OCI-LY1 (cell line): ENCODE measurements around the gene ALS2CL.

Source experiments
- H2AFZ ChIP-seq: fragments of 200-600 bp; sonication (generic), shearing (Covaris generic); 2 replicates; pipeline ENCODE4 v1.6.0; 2014; ENCODE audit warnings: antibody characterized with exemption, mild to moderate bottlenecking, low read length
- H3F3A ChIP-seq: fragments of 200-600 bp; sonication (generic), shearing (Covaris generic); 2 replicates; pipeline ENCODE4 v1.6.0; 2014; ENCODE audit warnings: mild to moderate bottlenecking, antibody characterized with exemption, low read length, moderate library complexity; ENCODE audit not compliant: insufficient read depth
- H3K27ac ChIP-seq: fragments of 200-600 bp; sonication (generic); 2 replicates; pipeline ENCODE4 v1.5.1; 2014; ENCODE audit warnings: low read length, mixed run types, mild to moderate bottlenecking, low read depth; ENCODE audit not compliant: poor library complexity, severe bottlenecking
- H3K27me3 ChIP-seq: fragments of 200-600 bp; sonication (generic); 2 replicates; pipeline ENCODE4 v1.6.0; 2014; ENCODE audit warnings: antibody characterized with exemption, mild to moderate bottlenecking, low read length, moderate library complexity; ENCODE audit not compliant: insufficient read depth
- H3K36me3 ChIP-seq: fragments of 200-600 bp; sonication (generic); 2 replicates; pipeline ENCODE4 v1.6.1; 2014; ENCODE audit warnings: mild to moderate bottlenecking, antibody characterized with exemption, low read length, moderate library complexity, mixed read lengths; ENCODE audit not compliant: insufficient read depth
- H3K4me1 ChIP-seq: fragments of 200-600 bp; sonication (generic); 2 replicates; pipeline ENCODE4 v1.5.1; 2014; ENCODE audit warnings: mild to moderate bottlenecking, low read length, moderate library complexity; ENCODE audit not compliant: insufficient read depth, severe bottlenecking
- H3K4me2 ChIP-seq: fragments of 200-600 bp; sonication (generic), shearing (Covaris generic); 2 replicates; pipeline ENCODE4 v1.6.1; 2014; ENCODE audit warnings: low read length
- H3K4me3 ChIP-seq: fragments of 200-600 bp; sonication (generic); 2 replicates; pipeline ENCODE4 v1.5.1; 2014; ENCODE audit warnings: low read length, low read depth, mild to moderate bottlenecking, mixed read lengths; ENCODE audit not compliant: poor library complexity, severe bottlenecking
- H3K79me2 ChIP-seq: fragments of 200-600 bp; shearing (Covaris generic); 2 replicates; pipeline ENCODE4 v1.6.1; 2016; ENCODE audit warnings: mixed run types, low read length, mixed read lengths; ENCODE audit not compliant: insufficient read depth
- H3K9ac ChIP-seq: fragments of 200-600 bp; sonication (generic), shearing (Covaris generic); 2 replicates; pipeline ENCODE4 v1.6.1; 2014; ENCODE audit warnings: mild to moderate bottlenecking, low read length, mixed read lengths
- H3K9me2 ChIP-seq: fragments of 200-600 bp; sonication (generic), shearing (Covaris generic); 2 replicates; pipeline ENCODE4 v1.6.1; 2014; ENCODE audit warnings: low read depth, mild to moderate bottlenecking, low read length, mixed read lengths
- H3K9me3 ChIP-seq: fragments of 200-600 bp; shearing (Covaris generic); 2 replicates; pipeline ENCODE4 v1.6.1; 2014; ENCODE audit warnings: low read length, mixed read lengths
- H4K20me1 ChIP-seq: fragments of 200-600 bp; sonication (generic), shearing (Covaris generic); 2 replicates; pipeline ENCODE4 v1.6.0; 2016; ENCODE audit warnings: mild to moderate bottlenecking, low read length; ENCODE audit not compliant: insufficient read depth
- EZH2 ChIP-seq: fragments of 200-600 bp; sonication (generic), shearing (Covaris generic); IDR thresholded peaks from 2 replicates; pipeline ENCODE4 v1.8.0; 2017; ENCODE audit warnings: borderline replicate concordance, mixed run types, mild to moderate bottlenecking, antibody characterized with exemption, low read length, moderate library complexity, mixed read lengths
- TF ChIP-seq, protein P1 (sequence below): fragments of 200-600 bp; sonication (generic), shearing (Covaris generic); IDR thresholded peaks from 2 replicates; pipeline ENCODE4 v1.5.1; 2017; ENCODE audit warnings: mild to moderate bottlenecking, antibody characterized with exemption, low read length, moderate library complexity, mixed read lengths

ALS2CL gene

DNA sequence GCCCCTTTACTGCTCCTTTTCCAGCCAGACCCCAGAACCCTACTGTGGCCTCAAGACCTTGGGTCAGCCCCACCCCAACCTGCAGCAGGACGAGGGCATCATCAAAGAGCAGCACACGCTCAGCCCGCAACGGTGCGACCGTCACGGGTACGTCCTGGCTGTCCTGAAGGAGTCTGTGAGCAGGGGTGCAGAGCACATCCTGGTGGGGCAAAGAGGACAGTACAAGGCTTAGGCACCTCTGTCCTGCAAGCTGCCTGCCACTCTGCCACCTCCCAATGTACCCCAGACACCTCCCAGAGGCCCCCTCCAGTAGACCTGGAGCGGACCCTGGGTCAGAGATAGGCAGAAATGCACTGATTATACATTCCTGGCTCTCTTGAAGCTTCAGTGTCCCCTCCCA is 8.0 kb downstream of the ALS2CL start:
- Histone ChIP-seq H3K9ac (no peak overlapping the region), H3K27ac (no peak overlapping the region), H3K4me2 (no peak overlapping the region), H2AFZ (no peak overlapping the region), H3F3A (no peaks in the 10 kb centered on the region), H3K79me2 (no peaks in the 10 kb centered on the region), H3K9me2 (no peaks in the 10 kb centered on the region), H3K27me3 (no peaks in the 10 kb centered on the region; the same call in 1 of the 2 replicates), H4K20me1 (no peaks in the 10 kb centered on the region), H3K4me1 (no peaks in the 10 kb centered on the region), H3K36me3 (no peaks in the 10 kb centered on the region), H3K4me3 (no peak overlapping the region), H3K9me3 (no peaks in the 10 kb centered on the region)
- no peak for TF ChIP-seq EZH2
- TF ChIP-seq, protein P1, sequence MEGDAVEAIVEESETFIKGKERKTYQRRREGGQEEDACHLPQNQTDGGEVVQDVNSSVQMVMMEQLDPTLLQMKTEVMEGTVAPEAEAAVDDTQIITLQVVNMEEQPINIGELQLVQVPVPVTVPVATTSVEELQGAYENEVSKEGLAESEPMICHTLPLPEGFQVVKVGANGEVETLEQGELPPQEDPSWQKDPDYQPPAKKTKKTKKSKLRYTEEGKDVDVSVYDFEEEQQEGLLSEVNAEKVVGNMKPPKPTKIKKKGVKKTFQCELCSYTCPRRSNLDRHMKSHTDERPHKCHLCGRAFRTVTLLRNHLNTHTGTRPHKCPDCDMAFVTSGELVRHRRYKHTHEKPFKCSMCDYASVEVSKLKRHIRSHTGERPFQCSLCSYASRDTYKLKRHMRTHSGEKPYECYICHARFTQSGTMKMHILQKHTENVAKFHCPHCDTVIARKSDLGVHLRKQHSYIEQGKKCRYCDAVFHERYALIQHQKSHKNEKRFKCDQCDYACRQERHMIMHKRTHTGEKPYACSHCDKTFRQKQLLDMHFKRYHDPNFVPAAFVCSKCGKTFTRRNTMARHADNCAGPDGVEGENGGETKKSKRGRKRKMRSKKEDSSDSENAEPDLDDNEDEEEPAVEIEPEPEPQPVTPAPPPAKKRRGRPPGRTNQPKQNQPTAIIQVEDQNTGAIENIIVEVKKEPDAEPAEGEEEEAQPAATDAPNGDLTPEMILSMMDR: no peak

- TF ChIP-seq EZH2: no peak
- TF ChIP-seq, protein P1: no peak
- H3K27ac ChIP-seq: no peak overlapping the region
- no peak overlapping the region for H3K4me2 ChIP-seq
- H2AFZ ChIP-seq: no peak overlapping the region
- H4K20me1 ChIP-seq: no peaks in the 10 kb centered on the region
- H3K79me2 ChIP-seq: no peaks in the 10 kb centered on the region
- H3K4me1 ChIP-seq: no peaks in the 10 kb centered on the region
- no peak overlapping the region for H3K9ac ChIP-seq
- no peaks in the 10 kb centered on the region for H3F3A ChIP-seq
- no peaks in the 10 kb centered on the region for H3K9me2 ChIP-seq
- no peaks in the 10 kb centered on the region for H3K9me3 ChIP-seq
- H3K27me3 ChIP-seq: no peaks in the 10 kb centered on the region; the same call in 1 of the 2 replicates
- no peaks in the 10 kb centered on the region for H3K36me3 ChIP-seq
- H3K4me3 ChIP-seq: no peak overlapping the region
Measured at GRCh38 chr3:46684891-46685290, 8.6 kb downstream of the ALS2CL start.

DNA sequence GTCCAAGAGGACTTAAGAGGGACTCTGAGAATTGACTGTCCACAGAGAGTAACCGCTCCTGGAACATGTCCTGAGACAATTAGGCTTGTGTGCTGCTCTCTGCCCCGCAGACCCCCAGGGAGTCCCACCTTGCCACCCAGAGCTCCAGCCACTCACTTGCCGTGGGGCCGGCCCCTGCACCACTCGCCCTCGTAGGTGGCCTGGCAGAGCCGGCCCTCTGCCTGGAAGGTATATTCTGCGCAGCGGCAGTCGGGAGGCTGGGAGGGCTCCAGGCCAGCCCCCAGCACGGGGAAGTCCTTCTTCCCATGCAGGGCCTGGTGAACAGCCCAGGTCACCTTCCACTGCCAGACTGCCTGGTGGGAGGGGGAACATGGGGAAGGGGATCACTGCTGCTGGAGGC is 10.5 kb downstream of the ALS2CL start:
- no peaks in the 10 kb centered on the region for H3K9me3 ChIP-seq
- no peaks in the 10 kb centered on the region for H4K20me1 ChIP-seq
- no peaks in the 10 kb centered on the region for H3K36me3 ChIP-seq
- H2AFZ ChIP-seq: no peak overlapping the region
- H3K27me3 ChIP-seq: no peaks in the 10 kb centered on the region; the same call in 1 of the 2 replicates
- H3K79me2 ChIP-seq: no peaks in the 10 kb centered on the region
- H3K4me2 ChIP-seq: no peak overlapping the region
- H3K9me2 ChIP-seq: no peaks in the 10 kb centered on the region
- H3K4me3 ChIP-seq: no peak overlapping the region
- no peak for TF ChIP-seq EZH2
- TF ChIP-seq, protein P1: no peak
- no peaks in the 10 kb centered on the region for H3K4me1 ChIP-seq
- no peak overlapping the region for H3K9ac ChIP-seq
- H3F3A ChIP-seq: no peaks in the 10 kb centered on the region
- no peak overlapping the region for H3K27ac ChIP-seq
